Ramos (cell line): ENCODE measurements around the gene PTEN.

Source experiments
- in situ Hi-C: fragments of 300-500 bp; cut with MboI; formaldehyde crosslinking; loops from one replicate; pipeline ENCODE4 v1.14.3; 2022; ENCODE audit warnings: low sequenced_read_pairs; ENCODE audit not compliant: unreplicated experiment

PTEN gene

GRCh38 chr10:87863053-87863943 lies at the start of gene PTEN, which contains the start of gene KLLN:
TSS of gene PTEN (plus strand) at chr10:87863625. CDS start at chr10:87864470, 845 bp downstream.
TSS of gene KLLN (minus strand) at chr10:87863533. CDS start at chr10:87862487, 1,046 bp downstream.
- in situ Hi-C loops: loop anchor here (5.0 kb wide), 2 partner anchors 249 to 524 kb away; no protein-coding TSS in a partner anchor

GRCh38 chr10:87816163-87816897 lies 47.1 kb upstream of the PTEN start:
- in situ Hi-C loops: no loop called here

GRCh38 chr10:87816898-87817608 lies 46.4 kb upstream of the PTEN start:
- in situ Hi-C loops: no loop called here

GRCh38 chr10:87817609-87818504 lies 45.6 kb upstream of the PTEN start, which contains the start of gene ATAD1:
TSS of gene ATAD1 (minus strand) at chr10:87818226. CDS start at chr10:87814599, 3,627 bp downstream.
- in situ Hi-C loops: no loop called here

- in situ Hi-C loops: no loop called here
Observed at GRCh38 chr10:87818505-87819288, 44.7 kb upstream of the PTEN start.

GRCh38 chr10:87819289-87819585 lies 44.2 kb upstream of the PTEN start:
- in situ Hi-C loops: no loop called here

GRCh38 chr10:87826653-87827052 lies 36.8 kb upstream of the PTEN start:
- in situ Hi-C loops: loop anchor here (25.0 kb wide), 1 partner anchor 1161 kb away; the partner anchor contains the start of gene FAS

- in situ Hi-C loops: loop anchor here (25.0 kb wide), 1 partner anchor 1160 kb away; the partner anchor contains the start of gene FAS
Observed at GRCh38 chr10:87827681-87828080, 35.7 kb upstream of the PTEN start.

- in situ Hi-C loops: loop anchor here (25.0 kb wide), 1 partner anchor 1158 kb away; the partner anchor contains the start of gene FAS
Observed at GRCh38 chr10:87829051-87829450, 34.4 kb upstream of the PTEN start.

GRCh38 chr10:87829986-87830729 lies 33.3 kb upstream of the PTEN start:
- in situ Hi-C loops: loop anchor here (25.0 kb wide), 1 partner anchor 1157 kb away; the partner anchor contains the start of gene FAS

GRCh38 chr10:87836098-87836497 lies 27.3 kb upstream of the PTEN start:
- in situ Hi-C loops: loop anchor here (25.0 kb wide), 1 partner anchor 1151 kb away; the partner anchor contains the start of gene FAS

GRCh38 chr10:87837445-87837844 lies 26.0 kb upstream of the PTEN start:
- in situ Hi-C loops: loop anchor here (25.0 kb wide), 1 partner anchor 1150 kb away; the partner anchor contains the start of gene FAS

GRCh38 chr10:87838650-87839049 lies 24.8 kb upstream of the PTEN start:
- in situ Hi-C loops: loop anchor here (25.0 kb wide), 1 partner anchor 1149 kb away; the partner anchor contains the start of gene FAS

- in situ Hi-C loops: loop anchor here (25.0 kb wide), 1 partner anchor 1146 kb away; the partner anchor contains the start of gene FAS
Observed at GRCh38 chr10:87841186-87841585, 22.2 kb upstream of the PTEN start.

GRCh38 chr10:87842220-87842641 lies 21.2 kb upstream of the PTEN start:
- in situ Hi-C loops: loop anchor here (25.0 kb wide), 1 partner anchor 1145 kb away; the partner anchor contains the start of gene FAS

- in situ Hi-C loops: loop anchor here (25.0 kb wide), 1 partner anchor 1144 kb away; the partner anchor contains the start of gene FAS
Observed at GRCh38 chr10:87842776-87843497, 20.5 kb upstream of the PTEN start.
